ENCODE measurements around the gene VDAC2. TPM values are rescaled to one million over a fixed set of nuclear protein-coding genes. Genes with fewer than 3 reads are reported as not detected.

Gene VDAC2
- total RNA-seq, 2 experiments from 2014 or later: 81.4 to 182 TPM

GRCh38 chr10:75261813-75262705, 51.5 kb downstream of the VDAC2 start:
- H3K4me2 ChIP-seq (ENCODE audit: low read length): no peak overlapping the region
- no peak overlapping the region for H2AFZ ChIP-seq (ENCODE audit: low read length)
- BruUV-seq (replicated peaks): no TSS peak

GRCh38 chr10:75263806-75264205, 53.2 kb downstream of the VDAC2 start:
- Histone ChIP-seq H3K79me2 (ENCODE audit: insufficient read depth, low read depth, low read length) (no peaks in the 10 kb centered on the region), H2AFZ (ENCODE audit: low read length) (no peak overlapping the region), H3K4me1 (ENCODE audit: insufficient read depth, low read length, poor library complexity, severe bottlenecking) (no peaks in the 10 kb centered on the region), H3K36me3 (ENCODE audit: insufficient read depth, low read length) (no peaks in the 10 kb centered on the region), H3K9me3 (ENCODE audit: low read length) (no peaks in the 10 kb centered on the region), H3K27ac (ENCODE audit: low read depth, low read length, poor library complexity, severe bottlenecking) (no peak overlapping the region), H4K20me1 (ENCODE audit: insufficient read depth, low read length) (no peaks in the 10 kb centered on the region), H3K4me2 (ENCODE audit: low read length) (no peak overlapping the region), H3K4me3 (ENCODE audit: low read depth, low read length, poor library complexity, severe bottlenecking) (no peak overlapping the region), H3K9me2 (ENCODE audit: insufficient read depth, low read length) (no peaks in the 10 kb centered on the region)
- intact Hi-C loops (cut with micrococcal nuclease; ENCODE audit: unreplicated experiment): no loop called here
- TF ChIP-seq EZH2phosphoT487 (IDR thresholded peaks at IDR 0.05; ENCODE audit: borderline replicate concordance, low read depth, low read length): no peak
- no peak for TF ChIP-seq CTCF (conservative IDR thresholded peaks at IDR 0.05; ENCODE audit: low read length)
- ChIA-PET CTCF (ENCODE audit: unreplicated experiment) (no interaction called here), POLR2A (interaction anchor here (1.1 kb wide), 1 partner anchor 359 kb away, joined by 3 read pairs; no protein-coding TSS in a partner anchor)
- no peak for DNase-seq (ENCODE audit: low spot score)
- BruUV-seq (replicated peaks): no TSS peak

More at GRCh38 chr10:75261813-75262705, 51.5 kb downstream of the VDAC2 start:
- no peaks in the 10 kb centered on the region for H3K4me1 ChIP-seq (ENCODE audit: insufficient read depth, low read length, poor library complexity, severe bottlenecking)
- DNase-seq (ENCODE audit: low spot score): no peak
- ChIA-PET CTCF (ENCODE audit: unreplicated experiment) (interaction anchor here (0.8 kb wide), 1 partner anchor 8 kb away, joined by 4 read pairs; no protein-coding TSS in a partner anchor), POLR2A (interaction anchor here (0.8 kb wide), 1 partner anchor 1221 kb away, joined by 4 read pairs; no protein-coding TSS in a partner anchor)
- no peaks in the 10 kb centered on the region for H3K9me3 ChIP-seq (ENCODE audit: low read length)
- intact Hi-C loops (cut with micrococcal nuclease; ENCODE audit: unreplicated experiment): no loop called here
- H3K27ac ChIP-seq (ENCODE audit: low read depth, low read length, poor library complexity, severe bottlenecking): no peak overlapping the region
- no peaks in the 10 kb centered on the region for H4K20me1 ChIP-seq (ENCODE audit: insufficient read depth, low read length)
- H3K9me2 ChIP-seq (ENCODE audit: insufficient read depth, low read length): no peaks in the 10 kb centered on the region
- no peak overlapping the region for H3K4me3 ChIP-seq (ENCODE audit: low read depth, low read length, poor library complexity, severe bottlenecking)
- H3K36me3 ChIP-seq (ENCODE audit: insufficient read depth, low read length): no peaks in the 10 kb centered on the region
- TF ChIP-seq CTCF (conservative IDR thresholded peaks at IDR 0.05; ENCODE audit: low read length) (no peak), EZH2phosphoT487 (IDR thresholded peaks at IDR 0.05; ENCODE audit: borderline replicate concordance, low read depth, low read length) (no peak)
- no peaks in the 10 kb centered on the region for H3K79me2 ChIP-seq (ENCODE audit: insufficient read depth, low read depth, low read length)

- intact Hi-C loops (cut with micrococcal nuclease; ENCODE audit: unreplicated experiment): no loop called here
- no peak overlapping the region for H3K4me3 ChIP-seq (ENCODE audit: low read depth, low read length, poor library complexity, severe bottlenecking)
- no TSS peak for BruUV-seq (replicated peaks)
- no peak for DNase-seq (ENCODE audit: low spot score)
- H3K9me3 ChIP-seq (ENCODE audit: low read length): no peaks in the 10 kb centered on the region
- no peak for TF ChIP-seq CTCF (conservative IDR thresholded peaks at IDR 0.05; ENCODE audit: low read length)
- TF ChIP-seq EZH2phosphoT487 (IDR thresholded peaks at IDR 0.05; ENCODE audit: borderline replicate concordance, low read depth, low read length): no peak
- CTCF ChIA-PET (ENCODE audit: unreplicated experiment): no interaction called here
- H4K20me1 ChIP-seq (ENCODE audit: insufficient read depth, low read length): no peaks in the 10 kb centered on the region
- H3K79me2 ChIP-seq (ENCODE audit: insufficient read depth, low read depth, low read length): no peaks in the 10 kb centered on the region
- no peaks in the 10 kb centered on the region for H3K9me2 ChIP-seq (ENCODE audit: insufficient read depth, low read length)
- POLR2A ChIA-PET: no interaction called here
- no peak overlapping the region for H3K4me2 ChIP-seq (ENCODE audit: low read length)
- H3K4me1 ChIP-seq (ENCODE audit: insufficient read depth, low read length, poor library complexity, severe bottlenecking): no peaks in the 10 kb centered on the region
- H3K36me3 ChIP-seq (ENCODE audit: insufficient read depth, low read length): no peaks in the 10 kb centered on the region
- no peak overlapping the region for H2AFZ ChIP-seq (ENCODE audit: low read length)
- no peak overlapping the region for H3K27ac ChIP-seq (ENCODE audit: low read depth, low read length, poor library complexity, severe bottlenecking)
Measured at GRCh38 chr10:75265856-75266255, 55.3 kb downstream of the VDAC2 start.

Data from OCI-LY7 (cell line).